GM18868 (cell line): Measurements from ENCODE around the gene CRMP1.

ENCODE experiments used
- ATAC-seq: cut with Tn5 transposase; IDR thresholded peaks from one replicate; pipeline ENCODE4 v1.9.1; 2021; ENCODE audit warnings: mild to moderate bottlenecking, moderate library complexity; ENCODE audit not compliant: unreplicated experiment

Gene CRMP1

GRCh38 chr4:5893004-5893580, at the start of gene CRMP1:
TSS of gene CRMP1 (minus strand) at chr4:5893086. CDS start at chr4:5892969, 117 bp downstream.
- no peak for ATAC-seq

- ATAC-seq, result no peak
These were observed 48.7 kb upstream of the CRMP1 start for GRCh38 chr4:5941601-5942000.

DNA sequence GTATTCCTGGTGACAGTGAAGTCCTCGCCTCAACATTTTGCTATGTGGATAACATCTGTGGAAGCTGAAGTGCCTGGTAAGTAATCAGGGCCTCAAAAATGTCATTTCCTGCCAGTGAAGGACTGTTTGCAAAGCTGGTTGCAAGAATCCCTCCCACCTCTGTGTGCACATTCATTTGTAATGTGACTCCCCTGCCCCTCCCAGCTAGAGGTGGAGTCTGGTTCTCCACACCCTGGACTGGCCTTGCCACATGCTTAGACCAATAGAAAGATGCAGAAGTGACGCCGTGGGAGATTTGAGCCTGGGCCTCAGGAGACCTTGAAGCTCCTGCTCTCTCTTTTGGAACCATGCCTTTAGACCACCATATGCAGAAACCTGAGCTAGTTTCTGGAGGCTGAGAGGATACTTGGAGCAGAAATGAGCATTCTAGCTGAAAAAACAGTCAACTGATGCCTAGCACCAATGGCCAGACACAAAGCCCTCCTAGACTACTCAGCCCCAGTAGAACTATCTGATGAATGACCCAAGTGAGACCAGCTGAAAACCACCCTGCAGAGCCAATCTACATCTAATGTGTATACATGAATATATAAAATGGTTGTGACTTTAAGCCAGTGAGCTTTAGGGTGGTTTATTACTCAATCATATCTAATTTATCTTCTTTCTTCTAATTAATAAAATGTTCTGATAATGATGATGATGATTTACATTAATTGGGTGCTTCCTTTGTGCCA, 47.8 kb upstream of the CRMP1 start:
- no peak for ATAC-seq

DNA sequence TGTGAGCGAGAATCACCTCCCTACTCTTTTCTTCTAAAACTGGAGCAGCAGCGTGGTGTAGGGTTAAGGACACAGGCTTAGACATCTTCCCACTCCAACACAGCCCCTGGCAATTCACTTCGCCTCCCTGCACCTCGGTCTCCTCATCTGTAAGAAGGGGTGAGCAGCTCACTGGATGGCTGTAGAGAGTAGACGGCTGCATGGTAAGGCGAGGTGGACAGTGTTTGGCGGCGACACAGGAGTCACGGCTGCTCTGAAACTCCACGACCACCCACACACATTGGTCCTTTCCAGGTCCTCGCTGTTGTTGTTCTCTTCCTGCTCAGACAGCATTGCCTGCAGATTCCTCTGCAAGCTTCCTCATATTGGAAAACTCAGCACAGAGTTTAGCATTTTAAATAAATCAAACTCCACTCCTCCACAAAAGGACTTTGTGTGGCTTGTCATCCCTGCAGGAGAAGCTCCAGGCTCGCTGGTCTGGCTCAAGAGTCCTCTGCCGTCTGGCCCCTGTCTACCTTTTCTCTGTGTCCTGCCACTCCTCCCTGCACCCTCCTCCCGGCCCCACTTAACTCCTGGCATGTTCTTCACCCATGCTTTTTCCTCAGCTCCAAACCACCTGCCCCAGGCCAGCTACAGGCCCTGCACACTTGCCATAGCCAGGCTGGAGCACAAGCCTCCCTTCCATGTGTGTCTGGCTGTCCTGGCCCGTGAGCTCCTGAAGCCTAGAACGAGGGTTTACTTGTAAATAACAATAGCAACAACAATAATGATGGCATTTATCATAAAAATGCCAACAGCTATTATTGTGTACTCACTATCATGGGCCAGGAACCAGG, 41.3 kb upstream of the CRMP1 start:
- no peak for ATAC-seq

DNA sequence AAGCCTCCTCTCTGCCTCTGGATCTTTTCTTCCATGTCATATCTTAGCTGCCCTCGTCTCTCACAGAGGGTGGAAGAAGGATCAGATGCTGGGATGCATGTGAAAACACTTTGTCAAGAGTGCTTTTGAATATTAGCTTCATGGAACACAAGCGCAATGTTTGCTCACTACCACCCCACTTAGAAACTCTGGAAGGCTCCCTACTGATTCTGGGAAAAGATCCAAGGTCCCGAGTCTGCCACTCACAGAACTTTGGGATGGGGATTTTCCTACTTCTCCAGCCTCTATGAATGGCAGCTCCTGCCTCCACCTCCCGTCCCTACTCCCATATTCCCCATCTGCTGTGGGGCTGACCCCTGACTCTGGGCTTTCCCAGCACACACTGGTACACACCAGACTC, 40.2 kb upstream of the CRMP1 start:
- ATAC-seq, result no peak

DNA sequence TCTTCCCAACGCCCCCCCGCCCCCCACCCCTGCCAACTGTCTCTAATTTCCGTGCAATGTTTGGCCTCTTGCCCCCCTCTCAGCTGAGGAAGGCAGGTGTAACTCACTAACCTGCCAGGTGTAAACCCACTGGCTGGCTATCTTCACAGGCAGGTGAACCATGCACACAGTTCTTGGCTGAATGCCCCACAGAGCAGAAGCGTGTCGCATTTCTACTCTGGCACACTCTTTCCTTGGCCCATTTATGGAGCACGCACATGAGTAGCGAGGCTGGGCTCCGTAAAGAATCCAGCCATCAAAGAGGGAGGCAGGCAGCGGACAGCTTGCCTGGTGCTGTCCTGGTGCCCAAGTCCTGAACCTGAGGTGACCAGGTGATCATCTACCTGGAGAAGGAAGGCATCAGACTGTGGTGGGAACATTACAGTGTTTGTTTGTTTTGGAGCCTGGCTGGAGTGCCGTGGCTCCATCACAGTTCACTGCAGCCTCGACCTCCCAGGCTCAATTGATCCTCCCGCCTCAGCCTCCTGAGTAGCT, 39.2 kb upstream of the CRMP1 start:
- no peak for ATAC-seq

DNA sequence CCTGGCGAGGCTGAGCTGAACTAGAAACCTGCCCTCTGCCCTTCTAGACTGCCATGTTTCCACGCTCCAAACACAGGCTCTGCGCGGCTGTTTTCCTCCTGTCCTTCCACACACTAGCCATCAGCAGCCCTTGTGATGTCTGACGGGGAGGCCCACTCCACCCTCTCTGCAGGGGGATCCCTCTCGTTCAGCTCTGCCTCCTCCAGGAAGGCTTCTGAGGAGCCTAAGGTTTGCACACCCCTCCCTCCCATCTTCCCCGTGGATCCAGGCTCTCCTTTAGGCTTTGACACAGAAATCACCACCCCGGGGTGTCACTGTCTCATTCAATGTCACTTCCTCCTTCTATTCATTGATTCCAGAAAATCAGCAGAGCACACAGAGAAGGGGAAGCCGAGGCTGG, 38.6 kb upstream of the CRMP1 start:
- no peak for ATAC-seq

DNA sequence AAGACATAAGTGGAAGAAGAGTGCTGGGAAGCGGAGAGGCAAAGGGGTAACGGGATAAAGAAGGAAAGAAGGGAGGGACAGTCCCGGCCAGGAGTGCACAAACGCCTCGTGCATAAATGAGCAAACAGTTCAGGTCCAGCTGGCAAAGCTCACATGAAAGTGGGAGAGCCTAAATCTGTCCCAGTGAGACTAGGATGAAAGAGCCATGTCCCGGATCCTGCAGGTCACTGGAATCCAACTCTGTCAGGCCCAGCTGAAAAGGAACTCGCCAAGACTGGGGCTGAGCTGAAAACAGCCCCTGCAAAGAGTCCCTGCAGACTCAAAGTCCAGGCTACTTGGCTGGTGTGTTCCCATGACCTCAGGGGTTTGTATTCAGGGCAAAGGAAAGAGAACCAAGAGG, 38.0 kb upstream of the CRMP1 start:
- no peak for ATAC-seq

GRCh38 chr4:5930456-5930855, 37.6 kb upstream of the CRMP1 start:
- no peak for ATAC-seq

DNA sequence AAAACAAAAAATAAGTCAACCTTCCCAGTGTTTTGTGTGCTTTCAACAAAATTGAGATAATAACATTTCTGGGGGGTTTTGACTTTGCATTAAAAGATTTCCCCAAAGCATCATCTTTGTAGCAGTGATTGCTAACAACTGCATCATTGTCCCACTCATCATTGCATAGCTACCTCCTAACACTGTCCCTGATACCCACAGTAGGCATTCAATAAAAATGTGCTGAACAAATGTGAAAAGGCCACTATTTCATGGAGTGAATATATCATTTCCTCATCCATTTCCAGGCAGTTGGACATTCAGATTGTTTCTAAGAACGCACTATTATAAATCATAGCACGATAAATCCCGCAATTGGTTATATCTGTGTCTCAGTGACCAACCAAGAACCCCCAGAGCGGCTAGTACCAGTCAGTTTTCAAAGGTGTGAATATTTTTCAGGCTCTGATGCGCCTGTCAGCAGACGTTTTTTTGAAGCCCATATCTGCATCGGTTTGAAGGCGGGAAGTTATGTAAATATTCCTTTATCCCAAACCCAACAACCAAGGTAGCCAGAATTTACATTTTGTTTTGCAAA, 36.0 kb upstream of the CRMP1 start:
- ATAC-seq, result no peak

DNA sequence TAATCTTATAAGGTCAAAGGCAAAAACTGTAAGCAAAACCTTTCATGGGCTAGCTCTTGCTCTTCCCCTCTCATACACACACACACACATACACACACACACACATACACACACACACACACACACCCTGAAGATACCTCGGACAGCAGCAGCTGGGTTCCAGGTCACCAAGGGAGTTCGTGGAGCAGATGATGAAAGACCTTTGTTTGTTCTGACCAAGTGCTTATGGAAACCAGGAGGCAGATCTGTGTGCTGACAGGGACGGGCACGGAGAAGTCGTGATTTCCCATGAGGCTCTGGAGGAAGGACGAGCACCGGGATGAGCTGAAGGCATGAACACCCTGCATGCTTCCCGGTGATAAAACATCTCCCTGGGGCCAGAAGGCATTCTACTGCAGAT, 35.4 kb upstream of the CRMP1 start:
- ATAC-seq, result no peak

GRCh38 chr4:5927747-5928146, 34.9 kb upstream of the CRMP1 start:
- ATAC-seq, result no peak

DNA sequence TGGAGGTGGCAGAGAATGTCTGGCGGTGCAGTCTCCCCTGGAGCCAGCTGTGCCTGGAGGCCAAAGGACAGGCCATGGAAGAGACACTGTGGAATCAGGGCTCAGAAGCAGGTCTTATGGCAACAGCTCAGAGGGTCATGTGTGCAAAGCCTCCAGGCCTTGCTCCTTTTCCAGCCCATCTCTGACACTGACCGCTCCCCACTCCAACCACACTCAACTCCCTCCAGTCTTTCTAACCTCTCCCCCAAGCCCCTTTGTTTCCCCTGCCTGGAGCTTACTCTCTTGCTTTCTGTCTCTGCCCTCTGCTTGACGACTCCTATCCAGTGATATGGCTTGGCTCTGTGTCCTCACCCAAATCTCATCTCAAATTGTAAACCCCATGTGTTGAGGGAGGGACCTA, 34.2 kb upstream of the CRMP1 start:
- ATAC-seq, result no peak

GRCh38 chr4:5926598-5926997, 33.7 kb upstream of the CRMP1 start:
- ATAC-seq, result no peak

GRCh38 chr4:5925419-5926200, 32.7 kb upstream of the CRMP1 start:
- no peak for ATAC-seq

DNA sequence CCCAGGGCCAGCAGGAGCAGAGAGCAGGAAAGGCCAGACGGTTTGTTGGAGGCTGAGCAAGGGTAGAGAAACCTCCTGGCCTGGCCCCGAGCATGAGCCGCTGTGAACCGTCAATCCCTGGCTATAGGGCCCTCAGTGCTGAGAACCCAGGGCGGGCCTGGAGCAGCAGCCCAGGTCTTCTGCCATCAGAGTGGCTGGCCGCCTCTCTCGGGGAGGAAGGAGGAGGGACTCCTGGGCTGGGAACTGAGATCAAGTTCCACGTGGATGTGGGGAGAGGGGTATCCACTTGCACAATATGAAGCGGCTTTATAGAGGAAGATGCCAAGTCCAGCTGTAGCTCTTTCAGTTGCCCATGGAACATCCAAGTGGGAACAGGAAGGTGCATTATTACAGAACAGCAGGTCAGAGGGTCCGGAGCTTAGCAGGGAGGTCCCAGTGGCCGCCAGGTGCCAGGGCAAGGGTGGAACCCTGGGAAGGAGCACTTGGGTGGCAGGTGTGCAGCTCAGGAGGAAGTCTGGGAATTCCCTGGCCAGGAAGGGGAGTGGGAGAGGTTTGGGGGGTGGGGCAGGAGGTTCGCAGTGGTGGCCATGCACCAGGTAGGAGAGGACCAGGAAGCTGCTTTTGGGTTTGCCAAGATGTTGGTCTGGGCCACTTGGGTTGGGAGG, 31.7 kb upstream of the CRMP1 start:
- ATAC-seq, result no peak

GRCh38 chr4:5923376-5923775, 30.5 kb upstream of the CRMP1 start:
- no peak for ATAC-seq

DNA sequence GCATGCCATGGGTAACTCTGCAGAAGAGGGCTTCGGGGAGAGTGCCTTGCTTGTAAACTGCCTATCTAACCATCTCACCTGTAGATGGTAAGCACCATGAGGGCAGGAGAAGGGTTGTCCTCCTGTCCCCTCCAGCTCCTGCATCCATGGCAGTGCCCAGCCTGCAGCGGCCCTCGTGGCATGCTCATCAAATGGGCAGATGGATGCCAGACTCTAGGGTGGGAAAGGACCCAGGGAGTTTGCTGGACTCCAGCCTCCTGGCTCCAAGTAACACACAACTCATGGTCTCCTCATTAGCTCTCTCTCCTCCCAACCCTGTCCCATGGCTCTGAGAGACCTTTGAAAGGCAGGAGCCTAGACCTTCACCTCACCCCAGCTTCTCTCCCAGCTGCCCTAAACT, 29.7 kb upstream of the CRMP1 start:
- no peak for ATAC-seq

GRCh38 chr4:5921981-5922380, 29.1 kb upstream of the CRMP1 start:
- no peak for ATAC-seq
